ENCODE results near the gene PCDHGB5.
"Not testable (repeated sequence)": the region's sequence is repeated elsewhere in the genome, so short reads cannot be mapped to it uniquely, and the experiment has no call there.

PCDHGB5 gene

GRCh38 chr5:141375444-141376155 is 22.1 kb upstream of the PCDHGB5 start:
- DNase-seq (ENCODE audit: low read depth, low spot score): not testable (repeated sequence)

- DNase-seq (ENCODE audit: low read depth, low spot score): no peak
Measured at GRCh38 chr5:141382469-141383294, 15.1 kb upstream of the PCDHGB5 start, which contains the start of gene PCDHGA7. Gene PCDHGA7 (plus strand): TSS chr5:141382742. CDS start chr5:141382900, 158 bp downstream.

- DNase-seq (ENCODE audit: low read depth, low spot score): no peak
Measured at GRCh38 chr5:141383345-141383744, 14.4 kb upstream of the PCDHGB5 start.

GRCh38 chr5:141384471-141385267 is 13.1 kb upstream of the PCDHGB5 start:
- DNase-seq (ENCODE audit: low read depth, low spot score): no peak

GRCh38 chr5:141387557-141388311 is 10.0 kb upstream of the PCDHGB5 start, which contains the start of gene PCDHGB4:
Gene PCDHGB4 (plus strand): TSS chr5:141387698. CDS start chr5:141387885, 187 bp downstream.
- DNase-seq (ENCODE audit: low read depth, low spot score): not testable (repeated sequence)

GRCh38 chr5:141388661-141389060 is 9.1 kb upstream of the PCDHGB5 start:
- DNase-seq (ENCODE audit: low read depth, low spot score): no peak

GRCh38 chr5:141389153-141390042 is 8.3 kb upstream of the PCDHGB5 start:
- DNase-seq (ENCODE audit: low read depth, low spot score): no peak

- no peak for DNase-seq (ENCODE audit: low read depth, low spot score)
Measured at GRCh38 chr5:141392429-141393198, 5.1 kb upstream of the PCDHGB5 start, which contains the start of gene PCDHGA8. Gene PCDHGA8 (plus strand): TSS chr5:141392633. CDS start chr5:141392814, 181 bp downstream.

- DNase-seq (ENCODE audit: low read depth, low spot score): no peak
Measured at GRCh38 chr5:141393267-141393666, 4.5 kb upstream of the PCDHGB5 start.

- DNase-seq (ENCODE audit: low read depth, low spot score): not testable (repeated sequence)
Measured at GRCh38 chr5:141394401-141395187, 3.2 kb upstream of the PCDHGB5 start.

GRCh38 chr5:141398608-141399007 is 861 bp downstream of the PCDHGB5 start:
- no peak for DNase-seq (ENCODE audit: low read depth, low spot score)

- DNase-seq (ENCODE audit: low read depth, low spot score): no peak
Measured at GRCh38 chr5:141399555-141400258, 2.0 kb downstream of the PCDHGB5 start.

GRCh38 chr5:141402553-141403243 is 5.0 kb downstream of the PCDHGB5 start, which contains the start of gene PCDHGA9:
Gene PCDHGA9 (plus strand): TSS chr5:141402778. CDS start chr5:141402953, 175 bp downstream.
- no peak for DNase-seq (ENCODE audit: low read depth, low spot score)

GRCh38 chr5:141403387-141403786 is 5.6 kb downstream of the PCDHGB5 start:
- no peak for DNase-seq (ENCODE audit: low read depth, low spot score)

- DNase-seq (ENCODE audit: low read depth, low spot score): not testable (repeated sequence)
Measured at GRCh38 chr5:141407790-141408505, 10.2 kb downstream of the PCDHGB5 start, which contains the start of gene PCDHGB6. Gene PCDHGB6 (plus strand): TSS chr5:141408021. CDS start chr5:141408203, 182 bp downstream.

Measured in iPS DF 19.7 (cell line).